ENCODE results near the gene EEIG2.

EEIG2 gene

GRCh38 chr1:108585313-108585712 is 25.4 kb downstream of the EEIG2 start:
- DNase-seq = no peak

- no peak for DNase-seq
Measured at GRCh38 chr1:108590441-108590840, 30.5 kb downstream of the EEIG2 start.

- DNase-seq = no peak
Measured at GRCh38 chr1:108590957-108591356, 31.1 kb downstream of the EEIG2 start.

- no peak for DNase-seq
Measured at GRCh38 chr1:108591466-108591865, 31.6 kb downstream of the EEIG2 start.

GRCh38 chr1:108592030-108592759 is 32.3 kb downstream of the EEIG2 start:
- DNase-seq = no peak

GRCh38 chr1:108593448-108593847 is 33.5 kb downstream of the EEIG2 start:
- no peak for DNase-seq

- DNase-seq = no peak
Measured at GRCh38 chr1:108595507-108595906, 35.6 kb downstream of the EEIG2 start.

GRCh38 chr1:108597041-108597440 is 37.1 kb downstream of the EEIG2 start:
- no peak for DNase-seq

GRCh38 chr1:108598340-108598739 is 38.4 kb downstream of the EEIG2 start:
- DNase-seq = no peak

- no peak for DNase-seq
Measured at GRCh38 chr1:108600504-108600903, 40.6 kb downstream of the EEIG2 start.

GRCh38 chr1:108601708-108602410 is 42.0 kb downstream of the EEIG2 start:
- no peak for DNase-seq

- no peak for DNase-seq
Measured at GRCh38 chr1:108605633-108606032, 45.7 kb downstream of the EEIG2 start.

GRCh38 chr1:108606478-108606877 is 46.6 kb downstream of the EEIG2 start:
- DNase-seq = no peak

- DNase-seq = no peak
Measured at GRCh38 chr1:108609483-108610049, 49.7 kb downstream of the EEIG2 start.

Measured in NCI-H526 treated with DMSO at 0.1 percent for 48 hours (cell line).